ENCODE results near the gene DLG4. TPM values are rescaled to one million over a fixed set of nuclear protein-coding genes. Genes with fewer than 3 reads are reported as not detected.

The DLG4 gene
- total and polyA plus RNA-seq, 7 donors, result 1.6 to 27.4 (median 14.6) TPM

DNA sequence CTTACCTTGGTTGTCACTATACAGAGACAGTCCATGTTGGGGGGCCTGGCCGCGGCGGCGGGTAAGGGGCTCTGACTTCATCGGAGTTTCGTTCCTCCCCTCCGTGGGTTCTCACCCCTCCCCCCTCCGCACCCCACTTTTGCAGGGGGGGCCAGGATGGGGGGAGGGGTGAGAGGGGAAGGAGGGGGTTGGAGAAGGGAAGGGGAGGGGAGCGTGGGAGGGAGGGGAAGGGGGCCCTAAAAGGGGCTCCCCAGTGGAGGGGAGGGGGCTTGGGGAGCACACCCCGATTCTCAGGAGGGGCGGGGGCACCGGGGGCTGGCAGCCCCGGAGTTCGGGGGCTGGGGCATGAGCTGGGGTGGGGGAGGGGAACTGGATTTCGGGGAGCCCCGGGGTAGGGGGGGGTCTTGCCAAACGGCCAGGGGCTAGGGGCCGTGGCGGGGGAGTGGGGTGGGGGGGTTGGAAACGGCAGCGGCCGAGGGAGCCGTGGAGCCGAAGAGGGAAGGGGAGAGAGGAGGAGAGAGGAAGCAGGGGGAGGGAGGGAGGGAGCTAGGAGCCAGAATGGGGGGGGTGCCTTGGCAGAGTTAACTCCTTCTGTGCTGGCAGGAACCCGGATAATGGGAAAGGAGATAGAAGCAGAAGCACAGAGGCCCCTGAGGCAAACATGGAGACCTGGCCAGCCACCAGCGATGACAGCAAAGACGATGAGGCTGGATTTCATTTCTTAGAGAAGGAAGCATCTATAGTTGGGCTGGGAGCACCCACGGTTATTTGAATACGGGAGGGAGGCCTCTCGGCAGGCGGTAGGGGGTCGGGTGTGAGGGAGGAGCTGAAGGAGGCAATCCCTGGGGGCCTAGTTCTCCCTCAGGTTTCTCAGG, 2.3 kb downstream of the DLG4 start:
- 4 to 11% methylated on average over 32 of the region's 32 CpGs for WGBS, 2 donors

DNA sequence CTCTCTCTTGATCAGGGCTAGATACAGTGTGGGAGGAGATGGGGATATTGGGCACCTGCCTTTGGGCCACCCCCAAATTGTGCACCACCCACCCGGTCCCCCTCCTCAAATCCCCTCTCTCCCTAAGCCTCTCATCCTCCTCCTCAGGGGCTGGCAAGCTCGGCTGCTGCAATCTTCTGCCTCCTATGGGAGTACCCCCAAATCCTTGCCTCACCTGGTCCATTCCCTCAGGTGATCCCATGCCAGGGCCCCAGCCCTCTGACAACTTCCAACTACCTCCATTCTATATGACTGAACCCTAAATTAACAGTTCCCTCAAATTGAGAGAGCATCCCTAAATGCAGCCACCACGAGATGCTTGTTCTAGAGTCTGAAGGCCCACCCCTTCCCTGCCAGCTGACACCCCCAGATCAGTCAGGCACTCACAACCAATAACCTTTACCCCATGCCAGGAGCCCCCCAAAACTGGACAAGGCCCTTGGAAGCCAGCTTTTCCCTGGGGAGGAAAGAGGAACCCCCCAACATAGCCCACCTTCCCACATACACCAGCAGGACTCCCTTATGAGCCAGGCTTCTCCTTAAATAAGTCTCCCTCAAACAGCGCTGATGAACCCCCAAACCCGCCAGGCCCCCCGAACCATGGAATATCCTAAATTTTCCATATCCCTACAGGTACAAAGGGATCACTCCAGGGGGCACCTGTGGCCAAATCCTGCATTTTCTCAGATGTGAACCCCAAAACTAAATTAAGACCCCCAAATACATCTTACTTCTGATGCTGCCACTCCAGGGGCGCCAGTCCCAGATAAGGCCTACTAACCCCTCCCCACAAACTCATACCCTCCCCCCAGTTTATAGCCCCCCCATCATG, 3.2 kb downstream of the DLG4 start:
- no peak for TF ChIP-seq POLR2A (IDR thresholded peaks at IDR 0.05)
- TF ChIP-seq POLR2AphosphoS5 (IDR thresholded peaks at IDR 0.05), result no peak
- TF ChIP-seq, protein P1, sequence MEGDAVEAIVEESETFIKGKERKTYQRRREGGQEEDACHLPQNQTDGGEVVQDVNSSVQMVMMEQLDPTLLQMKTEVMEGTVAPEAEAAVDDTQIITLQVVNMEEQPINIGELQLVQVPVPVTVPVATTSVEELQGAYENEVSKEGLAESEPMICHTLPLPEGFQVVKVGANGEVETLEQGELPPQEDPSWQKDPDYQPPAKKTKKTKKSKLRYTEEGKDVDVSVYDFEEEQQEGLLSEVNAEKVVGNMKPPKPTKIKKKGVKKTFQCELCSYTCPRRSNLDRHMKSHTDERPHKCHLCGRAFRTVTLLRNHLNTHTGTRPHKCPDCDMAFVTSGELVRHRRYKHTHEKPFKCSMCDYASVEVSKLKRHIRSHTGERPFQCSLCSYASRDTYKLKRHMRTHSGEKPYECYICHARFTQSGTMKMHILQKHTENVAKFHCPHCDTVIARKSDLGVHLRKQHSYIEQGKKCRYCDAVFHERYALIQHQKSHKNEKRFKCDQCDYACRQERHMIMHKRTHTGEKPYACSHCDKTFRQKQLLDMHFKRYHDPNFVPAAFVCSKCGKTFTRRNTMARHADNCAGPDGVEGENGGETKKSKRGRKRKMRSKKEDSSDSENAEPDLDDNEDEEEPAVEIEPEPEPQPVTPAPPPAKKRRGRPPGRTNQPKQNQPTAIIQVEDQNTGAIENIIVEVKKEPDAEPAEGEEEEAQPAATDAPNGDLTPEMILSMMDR (IDR thresholded peaks at IDR 0.05), result no peak
- no peak for TF ChIP-seq EP300 (IDR thresholded peaks at IDR 0.05)
- no peak for DNase-seq
- H3K27ac ChIP-seq, result peak overlapping the region; percentile 90 to 99 (median 98)
- H3K36me3 ChIP-seq, result no peaks in the 10 kb centered on the region
- no peaks in the 10 kb centered on the region for H3K27me3 ChIP-seq
- WGBS, 2 donors, result 27 to 51% methylated on average over 7 of the region's 7 CpGs
- peak overlapping the region; percentile 54 to 67 (median 62) for H3K4me3 ChIP-seq
- no peaks in the 10 kb centered on the region for H3K9me3 ChIP-seq
- intact Hi-C loops (cut with DNase I), result no loop called here
- H3K4me1 ChIP-seq, result peaks cover 0 to 79% (median 71%) of the 10 kb centered on the region in 4 donors

More for the DNA sequence above, 2.3 kb downstream of the DLG4 start:
- Histone ChIP-seq H3K4me3 (peak overlapping the region; percentile 54 to 67 (median 62)), H3K27ac (peak overlapping the region; percentile 90 to 99 (median 98)), H3K9me3 (no peaks in the 10 kb centered on the region), H3K36me3 (peaks cover 0 to 6% (median 2%) of the 10 kb centered on the region in 4 donors), H3K4me1 (peaks cover 0 to 75% (median 66%) of the 10 kb centered on the region in 4 donors), H3K27me3 (no peaks in the 10 kb centered on the region)
- DNase-seq, result peak; percentile 91
- TF ChIP-seq POLR2A (IDR thresholded peaks at IDR 0.05), result no peak
- TF ChIP-seq POLR2AphosphoS5 (IDR thresholded peaks at IDR 0.05), result peak in 1 of 4 donors; percentile 11
- intact Hi-C loops (cut with DNase I), result no loop called here

DNA sequence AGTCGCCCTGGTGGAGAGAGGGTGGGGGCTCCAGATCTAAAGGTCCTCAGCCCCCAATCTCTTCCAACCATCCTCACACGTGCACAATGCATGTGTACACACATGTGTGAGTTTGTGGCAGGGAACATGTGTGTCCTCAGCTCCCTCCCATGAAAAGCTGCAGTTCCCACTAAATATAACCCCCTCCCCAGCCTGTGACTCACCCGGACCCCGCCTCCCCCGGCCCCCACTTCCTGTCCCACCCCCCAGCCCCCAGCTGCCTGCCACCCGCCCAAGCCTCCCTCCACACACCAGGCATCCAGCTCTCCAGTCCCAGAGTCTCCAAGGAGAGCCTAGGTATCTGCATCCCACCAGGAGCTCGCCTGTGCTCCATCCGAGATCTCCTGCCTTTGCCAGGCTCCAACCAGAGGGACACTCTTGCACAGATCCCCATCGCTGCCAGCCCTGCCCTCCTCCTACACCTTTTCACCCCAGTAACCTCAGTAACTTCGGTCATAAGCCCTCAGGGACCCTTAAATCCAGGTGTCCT, 3.9 kb downstream of the DLG4 start:
- Histone ChIP-seq H3K36me3 (no peaks in the 10 kb centered on the region), H3K4me1 (peaks cover 0 to 76% (median 68%) of the 10 kb centered on the region in 4 donors), H3K27ac (peak overlapping the region; percentile 90 to 99 (median 98)), H3K27me3 (no peaks in the 10 kb centered on the region), H3K9me3 (no peaks in the 10 kb centered on the region), H3K4me3 (peak overlapping the region in 3 of 4 donors; percentile 60 to 67 (median 65))
- DNase-seq, result no peak
- TF ChIP-seq EP300 (IDR thresholded peaks at IDR 0.05) (no peak), POLR2A (IDR thresholded peaks at IDR 0.05) (no peak), POLR2AphosphoS5 (IDR thresholded peaks at IDR 0.05) (no peak)
- TF ChIP-seq, protein P1 (IDR thresholded peaks at IDR 0.05), result no peak
- 24 to 28% methylated on average over 10 of the region's 10 CpGs for WGBS, 2 donors
- intact Hi-C loops (cut with DNase I), result no loop called here

DNA sequence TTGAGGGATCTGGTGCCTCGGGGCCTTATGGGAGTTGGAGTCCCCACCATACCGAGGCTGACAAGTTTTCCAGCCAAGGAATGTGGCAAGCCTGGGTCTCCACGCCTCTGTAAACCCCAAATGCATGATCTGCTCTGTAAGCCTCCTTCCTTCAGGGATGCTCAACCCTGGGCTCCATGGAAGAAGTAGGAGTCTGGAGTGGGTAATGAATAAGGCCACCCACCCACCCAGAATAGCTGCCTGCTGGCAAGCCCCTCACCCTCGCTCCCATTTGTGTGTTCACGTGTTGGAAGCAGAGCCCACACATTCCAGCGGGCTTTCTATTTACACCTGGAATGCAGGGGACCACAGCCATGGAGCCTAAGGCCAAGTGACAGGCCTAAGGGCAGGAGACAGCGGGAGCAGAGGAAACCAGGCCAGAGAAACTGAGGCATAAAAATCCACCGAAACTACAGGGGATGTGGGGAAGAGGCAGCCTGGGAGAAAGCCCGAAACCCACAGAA, 4.4 kb downstream of the DLG4 start:
- Histone ChIP-seq H3K27ac (peak overlapping the region; percentile 90 to 99 (median 98)), H3K36me3 (no peaks in the 10 kb centered on the region), H3K9me3 (no peaks in the 10 kb centered on the region), H3K4me1 (peaks cover 0 to 71% (median 64%) of the 10 kb centered on the region in 4 donors), H3K4me3 (peak overlapping the region; percentile 38 to 67 (median 56)), H3K27me3 (no peaks in the 10 kb centered on the region)
- DNase-seq, result no peak
- 30 to 31% methylated on average over 9 of the region's 9 CpGs for WGBS, 2 donors
- TF ChIP-seq, protein P1 (IDR thresholded peaks at IDR 0.05), result no peak
- TF ChIP-seq POLR2AphosphoS5 (IDR thresholded peaks at IDR 0.05), result peak in 1 of 4 donors; percentile 59
- intact Hi-C loops (cut with DNase I), result no loop called here
